Ishikawa (cell line): Measurements from ENCODE around the gene LPP.

Source experiments
- CEBPB ChIP-seq: IDR thresholded peaks from 2 replicates; pipeline ENCODE4 v1.6.1; 2012
- CREB1 ChIP-seq: IDR thresholded peaks from 2 replicates; pipeline ENCODE4 v1.6.1; 2012; ENCODE audit warnings: low read depth
- EGR1 ChIP-seq: IDR thresholded peaks from 2 replicates; pipeline ENCODE4 v1.6.1; 2012
- EP300 ChIP-seq: IDR thresholded peaks from 2 replicates; pipeline ENCODE4 v1.6.1; 2012; ENCODE audit warnings: borderline replicate concordance
- FOXM1 ChIP-seq: IDR thresholded peaks from 2 replicates; pipeline ENCODE4 v1.6.1; 2012; ENCODE audit warnings: low read depth, borderline replicate concordance
- NFIC ChIP-seq: IDR thresholded peaks from 2 replicates; pipeline ENCODE4 v1.6.1; 2012
- RAD21 ChIP-seq: IDR thresholded peaks from 2 replicates; pipeline ENCODE4 v1.6.1; 2012; ENCODE audit warnings: low read depth
- TAF1 ChIP-seq: IDR thresholded peaks from 2 replicates; pipeline ENCODE4 v1.6.1; 2012; ENCODE audit warnings: low read depth, mild to moderate bottlenecking
- TCF12 ChIP-seq: IDR thresholded peaks from 2 replicates; pipeline ENCODE4 v1.6.1; 2012; ENCODE audit warnings: low read depth
- TEAD4 ChIP-seq: IDR thresholded peaks from 2 replicates; pipeline ENCODE4 v1.6.1; 2012
- YY1 ChIP-seq: IDR thresholded peaks from 2 replicates; pipeline ENCODE4 v1.6.1; 2012; ENCODE audit warnings: low read depth
- ZBTB7A ChIP-seq: IDR thresholded peaks from 2 replicates; pipeline ENCODE4 v1.6.1; 2012; ENCODE audit warnings: low read depth
- TF ChIP-seq, protein P1 (sequence below): IDR thresholded peaks from 2 replicates; pipeline ENCODE4 v1.6.1; 2012; ENCODE audit warnings: low read depth, mild to moderate bottlenecking
- TF ChIP-seq, protein P2 (sequence below): IDR thresholded peaks from 2 replicates; pipeline ENCODE4 v1.6.1; 2012
- TF ChIP-seq, protein P3 (sequence below): IDR thresholded peaks from 2 replicates; pipeline ENCODE4 v1.6.1; 2012

Gene LPP

DNA sequence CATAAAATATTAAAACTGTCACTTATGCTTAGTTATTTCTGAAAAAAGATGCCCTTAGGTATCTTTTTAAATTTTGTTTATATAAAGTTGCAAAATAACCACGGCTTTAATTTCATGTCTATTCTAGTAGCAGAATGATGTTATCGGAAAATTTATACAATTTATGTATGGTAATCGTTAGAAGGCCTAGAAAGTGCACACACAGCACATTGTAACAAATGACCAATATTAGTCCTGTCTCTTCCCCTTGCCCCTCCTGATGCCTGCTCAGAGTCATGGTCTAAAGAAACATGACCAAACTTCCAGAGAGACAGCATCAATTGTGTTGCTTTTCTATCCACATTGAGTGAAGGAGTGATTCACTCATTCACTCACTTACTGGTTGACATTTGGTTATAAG, 6.2 kb upstream of the LPP start:
- TF ChIP-seq TCF12: no peak

DNA sequence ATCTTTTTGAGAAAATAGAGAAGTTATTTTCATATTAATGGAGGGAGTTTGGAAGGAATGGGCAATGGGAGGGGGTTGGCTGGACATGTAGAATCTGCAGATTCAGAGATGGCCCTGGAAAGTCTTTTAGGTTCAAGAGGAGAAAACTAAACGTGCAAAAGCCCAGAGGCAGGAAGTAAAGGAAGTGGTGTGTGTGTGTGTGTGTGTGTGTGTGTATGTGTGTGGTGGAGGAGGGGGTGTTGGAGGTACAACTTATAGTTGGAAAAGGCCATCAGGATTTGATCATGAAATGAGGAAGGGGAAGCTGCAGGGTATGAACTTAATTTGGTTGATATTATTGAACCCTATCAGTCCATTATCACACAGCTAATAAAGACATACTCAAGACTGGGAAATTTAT, 5.6 kb upstream of the LPP start:
- no peak for TF ChIP-seq TEAD4
- TF ChIP-seq YY1: no peak
- TF ChIP-seq EP300: no peak
- no peak for TF ChIP-seq TAF1
- no peak for TF ChIP-seq CEBPB
- no peak for TF ChIP-seq NFIC
- TF ChIP-seq, protein P1, sequence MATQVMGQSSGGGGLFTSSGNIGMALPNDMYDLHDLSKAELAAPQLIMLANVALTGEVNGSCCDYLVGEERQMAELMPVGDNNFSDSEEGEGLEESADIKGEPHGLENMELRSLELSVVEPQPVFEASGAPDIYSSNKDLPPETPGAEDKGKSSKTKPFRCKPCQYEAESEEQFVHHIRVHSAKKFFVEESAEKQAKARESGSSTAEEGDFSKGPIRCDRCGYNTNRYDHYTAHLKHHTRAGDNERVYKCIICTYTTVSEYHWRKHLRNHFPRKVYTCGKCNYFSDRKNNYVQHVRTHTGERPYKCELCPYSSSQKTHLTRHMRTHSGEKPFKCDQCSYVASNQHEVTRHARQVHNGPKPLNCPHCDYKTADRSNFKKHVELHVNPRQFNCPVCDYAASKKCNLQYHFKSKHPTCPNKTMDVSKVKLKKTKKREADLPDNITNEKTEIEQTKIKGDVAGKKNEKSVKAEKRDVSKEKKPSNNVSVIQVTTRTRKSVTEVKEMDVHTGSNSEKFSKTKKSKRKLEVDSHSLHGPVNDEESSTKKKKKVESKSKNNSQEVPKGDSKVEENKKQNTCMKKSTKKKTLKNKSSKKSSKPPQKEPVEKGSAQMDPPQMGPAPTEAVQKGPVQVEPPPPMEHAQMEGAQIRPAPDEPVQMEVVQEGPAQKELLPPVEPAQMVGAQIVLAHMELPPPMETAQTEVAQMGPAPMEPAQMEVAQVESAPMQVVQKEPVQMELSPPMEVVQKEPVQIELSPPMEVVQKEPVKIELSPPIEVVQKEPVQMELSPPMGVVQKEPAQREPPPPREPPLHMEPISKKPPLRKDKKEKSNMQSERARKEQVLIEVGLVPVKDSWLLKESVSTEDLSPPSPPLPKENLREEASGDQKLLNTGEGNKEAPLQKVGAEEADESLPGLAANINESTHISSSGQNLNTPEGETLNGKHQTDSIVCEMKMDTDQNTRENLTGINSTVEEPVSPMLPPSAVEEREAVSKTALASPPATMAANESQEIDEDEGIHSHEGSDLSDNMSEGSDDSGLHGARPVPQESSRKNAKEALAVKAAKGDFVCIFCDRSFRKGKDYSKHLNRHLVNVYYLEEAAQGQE: no peak
- TF ChIP-seq, protein P2, sequence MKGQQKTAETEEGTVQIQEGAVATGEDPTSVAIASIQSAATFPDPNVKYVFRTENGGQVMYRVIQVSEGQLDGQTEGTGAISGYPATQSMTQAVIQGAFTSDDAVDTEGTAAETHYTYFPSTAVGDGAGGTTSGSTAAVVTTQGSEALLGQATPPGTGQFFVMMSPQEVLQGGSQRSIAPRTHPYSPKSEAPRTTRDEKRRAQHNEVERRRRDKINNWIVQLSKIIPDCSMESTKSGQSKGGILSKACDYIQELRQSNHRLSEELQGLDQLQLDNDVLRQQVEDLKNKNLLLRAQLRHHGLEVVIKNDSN: no peak
- TF ChIP-seq RAD21: no peak
- TF ChIP-seq ZBTB7A: no peak
- TF ChIP-seq CREB1: no peak

DNA sequence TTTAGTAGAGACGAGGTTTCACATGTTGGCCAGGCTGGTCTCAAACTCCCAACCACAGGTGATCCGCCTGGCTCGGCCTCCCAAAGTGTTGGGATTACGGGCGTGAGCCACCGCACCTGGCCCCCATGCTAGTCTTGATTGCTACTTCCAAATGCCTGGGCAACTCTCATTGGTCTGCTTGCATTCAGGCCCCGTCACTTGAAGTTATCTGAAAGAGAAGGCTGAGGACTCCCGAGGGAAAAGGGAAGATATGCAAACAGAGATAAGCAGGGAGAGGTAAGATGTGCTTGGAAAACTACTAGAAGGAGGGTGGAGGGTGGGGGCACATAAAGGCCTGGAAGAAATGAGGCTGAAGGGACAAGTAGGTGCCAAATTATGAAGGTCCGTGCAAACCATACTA, 4.4 kb upstream of the LPP start:
- TF ChIP-seq NFIC (no peak), FOXM1 (no peak), EGR1 (no peak), EP300 (no peak), ZBTB7A (no peak), TEAD4 (no peak), CREB1 (no peak), YY1 (no peak), TAF1 (no peak), RAD21 (no peak), TCF12 (no peak), CEBPB (no peak)
- TF ChIP-seq, protein P3, sequence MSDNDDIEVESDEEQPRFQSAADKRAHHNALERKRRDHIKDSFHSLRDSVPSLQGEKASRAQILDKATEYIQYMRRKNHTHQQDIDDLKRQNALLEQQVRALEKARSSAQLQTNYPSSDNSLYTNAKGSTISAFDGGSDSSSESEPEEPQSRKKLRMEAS: no peak
- TF ChIP-seq, protein P2: no peak
- TF ChIP-seq, protein P1: no peak

DNA sequence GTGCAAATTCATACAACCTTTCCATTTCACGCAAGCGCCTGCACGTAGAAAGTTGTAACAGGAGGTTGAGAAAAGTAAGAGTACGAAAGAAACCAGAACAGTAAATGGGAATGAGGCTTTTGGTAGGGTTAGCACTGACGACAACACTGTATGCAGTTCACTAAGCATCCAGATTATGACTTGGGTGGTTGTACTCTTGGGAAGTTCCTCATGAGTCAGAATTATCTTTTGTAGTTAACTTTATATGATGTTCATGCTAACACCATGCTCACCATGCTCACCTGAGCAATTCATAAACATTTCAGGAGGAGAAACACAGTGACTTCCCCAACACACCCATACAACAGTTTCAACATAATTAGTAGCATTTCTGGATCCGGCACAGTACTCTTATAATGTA, 3.0 kb upstream of the LPP start:
- TF ChIP-seq RAD21 (no peak), TAF1 (no peak), CREB1 (no peak)
- TF ChIP-seq, protein P3: no peak
- TF ChIP-seq, protein P2: no peak

DNA sequence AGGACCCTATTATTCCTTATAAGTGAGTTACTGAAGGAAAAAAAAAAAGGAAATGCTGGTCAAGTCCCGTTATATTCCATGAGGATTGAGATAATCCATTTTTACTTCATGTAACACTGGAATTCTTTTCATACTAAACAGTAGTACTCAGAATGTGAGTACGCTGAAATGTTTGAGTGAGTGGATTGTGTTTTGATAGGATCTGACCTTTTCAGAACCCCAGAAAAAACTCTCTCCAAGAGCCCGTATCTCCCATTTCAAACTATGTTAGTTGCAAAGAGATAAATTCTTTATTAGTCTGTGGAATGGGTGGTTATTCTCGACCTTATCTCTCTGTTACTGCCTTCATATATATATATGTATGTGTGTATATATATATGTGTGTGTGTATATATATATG, 2.5 kb upstream of the LPP start:
- no peak for TF ChIP-seq YY1
- TF ChIP-seq, protein P2: no peak
- no peak for TF ChIP-seq ZBTB7A
- TF ChIP-seq FOXM1: no peak

DNA sequence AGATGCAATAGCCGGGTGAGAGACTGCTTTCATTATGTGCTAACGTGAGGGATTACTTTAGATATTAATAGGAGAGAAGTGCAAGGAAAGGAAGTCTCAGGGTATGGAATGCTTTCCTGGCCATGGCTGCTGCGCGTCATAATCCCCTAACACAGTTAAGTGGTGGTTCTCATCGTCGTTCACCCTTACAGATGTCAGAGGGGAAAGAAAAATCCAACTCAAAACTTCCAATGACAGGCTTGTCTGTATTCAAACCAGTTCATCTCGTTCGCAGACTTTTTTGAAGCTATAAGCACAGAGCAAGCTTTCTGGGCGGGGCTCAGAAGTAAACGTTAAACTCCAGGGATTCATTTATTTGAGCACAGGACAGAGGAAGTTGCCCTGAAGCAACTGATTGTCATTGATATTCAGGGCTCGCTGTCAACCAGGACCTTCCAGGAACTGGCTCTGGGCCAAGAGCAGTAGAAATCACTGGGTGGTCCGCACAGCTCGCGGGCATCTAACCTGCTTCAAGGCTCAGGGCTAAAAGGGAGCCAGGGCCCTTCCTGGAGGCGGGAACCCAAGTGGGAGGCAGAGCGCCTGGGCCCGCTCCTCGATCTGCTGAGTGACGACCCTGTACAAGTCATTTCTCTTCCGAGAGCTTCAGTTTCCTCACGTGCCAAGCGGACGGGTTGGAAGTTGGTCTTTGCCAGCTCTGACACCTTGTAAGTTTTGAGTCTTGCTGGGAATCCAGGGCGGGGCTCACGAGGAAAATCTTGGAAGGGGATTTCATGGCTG, 1.1 kb upstream of the LPP start:
- TF ChIP-seq, protein P1: no peak
- peak; percentile 83 for TF ChIP-seq NFIC
- TF ChIP-seq TEAD4: no peak
- TF ChIP-seq, protein P2: no peak; the same call in 1 of the 2 replicates
- TF ChIP-seq, protein P3: peak; percentile 53; the same call in 1 of the 2 replicates
- no peak for TF ChIP-seq ZBTB7A
